ENCODE measurements around the gene RNPEP.
A peak's percentile ranks its signal among the peaks of the same experiment; 100 is the strongest.
"Not testable (repeated sequence)": the region's sequence is repeated elsewhere in the genome, so short reads cannot be mapped to it uniquely, and the experiment has no call there.

Gene RNPEP

DNA sequence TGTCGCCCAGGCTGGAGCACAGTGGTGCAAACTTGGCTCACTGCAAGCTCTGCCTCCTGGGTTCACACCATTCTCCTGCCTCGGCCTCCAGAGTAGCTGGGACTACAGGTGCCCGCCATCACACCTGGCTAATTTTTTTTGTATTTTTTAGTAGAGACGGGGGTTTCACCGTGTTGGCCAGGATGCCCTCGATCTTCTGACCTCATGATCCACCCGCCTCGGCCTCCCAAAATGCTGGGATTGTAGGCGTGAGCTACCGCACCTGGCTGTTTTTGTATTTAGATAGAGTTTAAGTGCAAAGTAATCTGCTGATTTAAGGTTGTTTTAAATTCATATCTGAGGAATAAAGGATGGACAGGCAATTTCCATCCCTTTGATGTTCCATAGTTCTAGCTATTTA is 20.1 kb upstream of the RNPEP start:
- not testable (repeated sequence) for DNase-seq

DNA sequence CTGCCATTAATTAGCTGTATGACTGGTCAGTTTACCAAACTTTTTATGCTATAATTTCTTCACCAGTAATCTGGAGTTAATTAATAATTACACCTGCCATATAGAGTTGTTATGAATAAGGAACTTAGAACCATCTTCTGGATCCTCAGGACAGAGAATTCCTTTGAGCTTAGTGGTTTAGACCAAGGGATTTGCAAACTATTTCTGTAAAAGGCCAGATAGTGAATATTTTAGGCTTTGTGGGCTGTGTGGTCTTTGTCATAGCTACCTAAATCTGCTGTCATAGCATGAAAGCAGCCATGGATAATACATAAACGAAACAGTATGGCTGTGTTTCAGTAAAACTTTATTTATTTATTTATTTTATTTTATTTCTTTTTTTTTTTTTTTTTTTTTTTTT is 18.2 kb upstream of the RNPEP start:
- no peak for DNase-seq

DNA sequence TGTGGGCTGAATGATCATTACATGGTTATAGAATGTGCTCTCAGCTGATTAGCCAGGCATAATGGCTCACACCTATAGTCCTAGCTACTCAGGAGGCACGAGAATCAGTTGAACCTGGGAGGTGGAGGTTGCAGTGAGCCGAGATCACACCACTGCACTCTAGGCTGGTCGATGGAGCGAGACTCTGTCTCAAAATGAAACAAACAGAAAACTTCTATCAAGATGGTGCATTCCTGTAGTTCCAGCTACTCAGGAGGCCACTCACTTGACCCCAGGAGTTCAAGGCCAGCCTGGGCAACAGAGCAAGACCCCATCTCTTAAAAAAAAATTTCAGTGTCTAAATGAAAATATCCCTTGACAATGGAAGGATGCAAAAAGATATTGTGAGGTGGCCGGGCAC is 16.3 kb upstream of the RNPEP start:
- DNase-seq, result no peak

DNA sequence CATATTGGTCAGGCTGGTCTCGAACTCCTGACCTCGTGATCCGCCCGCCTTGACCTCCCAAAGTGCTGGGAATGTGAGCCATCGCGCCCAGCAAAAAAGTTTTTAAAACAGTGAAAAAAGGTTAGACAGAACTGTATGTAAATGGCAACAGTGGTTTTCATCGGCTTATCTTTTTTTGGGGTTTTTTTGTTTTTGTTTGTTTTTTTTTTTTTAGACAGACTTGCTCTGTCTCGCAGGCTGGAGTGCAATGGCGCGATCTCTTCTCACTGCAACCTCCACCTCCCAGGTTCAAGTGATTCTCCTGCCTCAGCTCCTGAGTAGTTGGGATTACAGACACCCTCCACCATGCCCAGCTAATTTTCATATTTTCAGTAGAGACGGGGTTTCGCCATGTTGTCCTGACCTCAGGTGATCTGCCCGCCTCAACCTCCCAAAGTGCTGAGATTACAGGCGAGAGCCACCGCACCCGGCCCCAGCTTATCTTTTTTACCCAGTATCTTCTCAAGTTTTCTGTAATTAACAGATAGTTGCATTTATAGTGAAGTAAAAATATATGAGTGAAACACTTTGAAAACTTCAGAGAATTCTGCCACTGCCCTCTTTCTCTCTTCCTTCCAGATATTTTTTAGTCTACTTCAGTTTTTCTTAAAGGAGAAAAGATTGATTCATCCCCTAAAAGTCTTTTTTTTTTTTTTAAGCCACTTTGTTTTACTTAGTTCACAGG is 14.1 kb upstream of the RNPEP start:
- no peak for DNase-seq

DNA sequence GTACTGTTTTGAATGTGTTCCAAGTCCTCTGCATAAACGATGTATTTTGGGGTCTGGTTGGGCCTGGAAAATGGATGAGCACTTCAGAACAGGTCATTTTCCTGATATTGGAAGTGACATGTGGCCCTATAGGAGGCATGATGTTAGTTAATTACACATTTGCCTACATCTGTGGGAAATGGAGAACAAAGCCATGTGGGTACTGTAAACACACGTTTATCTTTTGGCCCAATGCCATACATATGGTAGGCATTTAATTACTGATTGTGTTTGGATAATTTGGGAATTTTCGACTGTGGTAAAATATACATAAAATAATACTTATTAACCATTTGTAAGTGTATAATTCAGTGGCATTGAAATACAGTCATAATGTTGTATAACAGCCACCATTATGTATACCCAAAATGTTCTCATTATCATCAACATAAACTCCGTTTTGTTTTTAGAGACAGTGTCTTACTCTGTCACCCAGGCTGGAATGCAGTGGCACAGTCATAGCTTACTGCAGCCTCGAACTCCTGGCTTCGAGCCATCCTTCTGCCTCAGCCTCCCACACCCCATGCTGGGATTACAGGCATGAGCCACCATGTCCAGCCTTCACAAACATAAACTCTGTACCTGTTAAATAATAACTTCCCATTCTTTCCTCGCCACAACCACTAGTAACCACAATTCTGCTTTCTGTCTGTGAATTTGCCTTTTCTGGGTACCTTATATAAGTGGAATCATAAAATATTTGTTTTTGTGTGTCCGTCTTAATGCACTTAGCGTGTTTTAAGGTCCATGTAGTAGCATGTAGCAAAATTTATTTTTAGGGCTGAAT is 11.9 kb upstream of the RNPEP start:
- DNase-seq, result no peak

DNA sequence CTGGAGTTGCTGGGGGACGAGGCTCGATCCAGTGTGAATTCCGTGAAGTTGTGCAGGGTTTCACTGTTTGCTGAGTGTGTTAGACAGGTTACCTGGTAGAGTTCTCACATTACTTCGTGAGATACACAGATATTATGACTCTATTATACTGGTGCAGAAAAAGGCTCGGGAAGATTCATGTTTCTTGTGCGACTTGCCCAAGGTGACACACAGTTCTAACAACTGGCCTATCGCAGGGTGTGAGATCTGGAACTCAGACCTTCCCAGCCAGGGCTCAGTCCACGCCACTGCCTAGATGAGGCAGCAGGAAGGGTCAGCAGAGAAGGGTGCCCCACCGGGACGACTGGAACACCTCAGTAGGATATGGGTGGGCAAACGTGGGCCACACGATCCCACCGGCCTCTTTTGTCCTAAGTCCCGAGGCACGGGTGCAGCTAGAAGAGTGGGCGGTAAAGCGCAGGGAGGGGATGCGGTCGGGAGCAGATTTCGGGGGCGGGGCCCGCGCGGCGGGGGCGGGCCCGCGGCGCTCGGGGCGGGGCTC is 296 bp upstream of the RNPEP start:
- peak; percentile 40 for DNase-seq

GRCh38 chr1:201983380-201983805 is 945 bp downstream of the RNPEP start:
- DNase-seq, result no peak

DNA sequence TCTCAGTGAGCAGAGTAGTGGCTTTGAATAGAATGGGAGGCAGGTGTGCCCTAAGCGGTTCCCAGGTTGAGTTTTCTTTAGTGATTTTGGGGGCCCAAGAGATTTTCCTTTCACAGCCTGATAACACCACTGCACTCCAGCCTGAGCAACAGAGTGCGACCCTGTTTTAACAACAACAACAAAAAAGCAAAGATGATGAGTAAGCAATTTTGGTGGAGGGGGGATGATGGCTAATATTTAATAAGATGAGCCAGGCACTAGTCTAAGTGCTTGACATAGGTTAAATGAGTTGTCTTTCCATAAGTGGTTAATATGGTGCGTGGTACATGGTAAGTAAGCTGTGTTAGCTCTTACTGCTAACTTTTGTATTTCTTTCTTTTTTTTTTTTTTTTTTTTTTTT is 2.0 kb downstream of the RNPEP start:
- no peak for DNase-seq

GRCh38 chr1:201985355-201985754 is 2.9 kb downstream of the RNPEP start:
- no peak for DNase-seq

DNA sequence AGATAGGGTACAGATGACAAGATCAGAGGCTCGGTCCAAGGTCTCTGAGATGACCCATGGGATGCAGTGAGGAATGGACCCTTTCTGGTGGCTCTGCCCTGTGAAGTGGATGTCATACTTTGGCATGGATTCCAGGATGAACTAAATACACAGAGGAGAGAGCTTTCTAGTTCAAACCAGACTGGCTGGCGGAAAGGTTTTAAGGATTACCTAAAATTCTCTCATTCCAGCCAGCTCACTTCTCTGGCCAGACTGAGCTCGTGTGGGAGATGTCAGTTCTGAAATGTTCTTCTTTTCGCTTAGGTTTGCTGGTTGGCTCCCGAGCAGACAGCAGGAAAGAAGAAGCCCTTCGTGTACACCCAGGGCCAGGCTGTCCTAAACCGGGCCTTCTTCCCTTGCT is 6.2 kb downstream of the RNPEP start:
- DNase-seq, result no peak

DNA sequence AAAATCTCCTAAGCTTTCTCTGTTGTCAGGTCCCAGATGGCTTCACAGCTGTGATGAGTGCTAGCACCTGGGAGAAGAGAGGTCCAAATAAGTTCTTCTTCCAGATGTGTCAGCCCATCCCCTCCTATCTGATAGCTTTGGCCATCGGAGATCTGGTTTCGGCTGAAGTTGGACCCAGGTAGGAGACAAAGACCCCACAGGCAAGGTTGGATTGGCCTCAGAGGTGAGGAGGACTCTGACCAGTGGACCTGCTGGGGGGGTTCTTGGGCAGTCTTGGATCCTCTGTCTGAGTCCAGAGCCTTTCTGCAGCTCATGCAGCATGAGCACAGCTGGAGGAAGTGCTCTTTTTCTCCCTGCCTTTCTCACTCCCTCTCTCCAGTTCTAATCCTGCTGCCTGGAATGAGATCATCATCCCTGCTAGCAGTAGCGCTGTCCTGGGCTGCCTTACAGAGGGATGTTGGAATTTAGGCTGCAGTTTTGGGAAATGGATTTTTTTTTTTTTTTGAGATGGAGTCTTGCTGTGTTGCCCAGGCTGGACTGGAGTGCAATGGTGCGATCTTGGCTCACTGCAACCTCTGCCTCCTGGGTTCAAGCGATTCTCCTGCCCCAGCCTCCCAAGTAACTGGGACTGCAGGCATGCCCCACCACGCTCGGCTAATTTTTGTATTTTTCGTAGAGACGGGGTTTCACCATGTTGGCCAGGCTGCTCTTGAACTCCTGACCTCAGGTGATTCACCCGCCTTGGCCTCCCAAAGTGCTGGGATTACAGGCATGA is 7.1 kb downstream of the RNPEP start:
- DNase-seq, result no peak

- no peak for DNase-seq
Observed at GRCh38 chr1:201990427-201990826, 8.0 kb downstream of the RNPEP start.

DNA sequence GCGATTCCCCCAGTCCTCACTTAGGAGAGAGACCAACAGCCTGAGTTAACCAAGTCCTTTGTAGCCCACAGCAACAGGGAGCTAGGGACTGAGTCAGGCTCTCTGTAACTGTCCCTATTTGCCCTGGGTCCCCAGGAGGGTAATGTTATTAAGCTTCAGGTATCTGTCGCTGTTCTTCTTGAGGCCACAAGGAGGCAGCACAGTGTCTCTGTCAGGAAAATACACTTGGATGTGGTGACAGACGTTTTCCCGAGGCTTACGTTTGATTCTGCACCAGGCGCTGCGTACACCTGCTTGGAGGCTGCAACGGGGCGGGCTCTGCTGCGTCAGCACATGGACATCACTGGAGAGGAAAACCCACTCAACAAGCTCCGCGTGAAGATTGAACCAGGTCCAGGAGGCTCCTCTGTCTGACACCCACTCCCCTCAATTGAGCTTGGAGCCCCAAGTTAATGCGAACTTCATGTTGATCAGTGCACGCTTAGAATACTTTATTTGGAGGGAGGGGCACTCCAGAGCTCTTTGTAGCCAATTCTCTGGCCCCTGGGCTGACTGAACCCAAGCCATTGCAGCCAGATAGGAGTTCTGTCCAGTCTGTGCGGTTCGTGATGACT is 17.3 kb downstream of the RNPEP start:
- DNase-seq, result peak; percentile 77

GRCh38 chr1:202002507-202002906 is 20.1 kb downstream of the RNPEP start:
- no peak for DNase-seq

DNA sequence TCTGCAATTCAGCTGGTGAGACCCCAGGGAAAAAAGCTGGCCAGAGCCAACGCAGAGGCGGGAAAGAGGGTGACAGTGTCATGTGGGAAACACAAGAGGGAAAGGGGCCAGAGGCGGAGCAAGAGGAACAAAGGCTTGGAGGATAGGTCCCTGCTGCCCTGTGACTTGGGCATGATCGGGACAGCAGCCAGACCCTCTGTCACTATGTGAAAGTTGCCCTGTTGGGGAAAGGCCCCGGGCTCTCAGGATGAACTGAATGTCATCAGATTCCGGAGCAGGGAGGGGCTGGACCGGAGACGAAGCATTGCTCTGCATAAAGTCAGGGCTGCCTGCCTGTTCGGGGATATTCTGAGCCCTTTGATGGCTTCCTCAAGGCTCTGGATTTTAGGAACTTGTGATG is 22.3 kb downstream of the RNPEP start:
- DNase-seq, result no peak

GRCh38 chr1:202005958-202006357 is 23.5 kb downstream of the RNPEP start:
- DNase-seq, result no peak

DNA sequence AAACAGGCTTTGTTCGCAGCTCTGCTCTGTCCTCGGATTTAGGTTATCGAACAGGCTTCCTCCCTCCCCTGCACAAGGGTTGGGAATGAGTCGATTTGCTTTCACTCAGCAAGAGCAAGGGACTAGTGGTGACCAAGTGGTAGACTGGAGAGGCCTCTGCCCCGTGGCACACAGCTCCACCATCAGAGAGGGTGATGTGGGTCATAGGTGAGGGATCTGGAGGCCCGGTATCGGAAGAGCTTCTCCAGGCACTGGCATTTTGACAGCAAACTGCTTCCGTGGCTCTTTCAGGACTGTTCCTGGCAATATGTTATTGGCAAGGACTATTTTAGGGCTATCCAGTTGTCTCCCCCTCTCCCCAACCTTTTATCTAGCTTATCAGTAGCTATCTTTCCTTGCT is 24.9 kb downstream of the RNPEP start:
- DNase-seq, result no peak

DNA sequence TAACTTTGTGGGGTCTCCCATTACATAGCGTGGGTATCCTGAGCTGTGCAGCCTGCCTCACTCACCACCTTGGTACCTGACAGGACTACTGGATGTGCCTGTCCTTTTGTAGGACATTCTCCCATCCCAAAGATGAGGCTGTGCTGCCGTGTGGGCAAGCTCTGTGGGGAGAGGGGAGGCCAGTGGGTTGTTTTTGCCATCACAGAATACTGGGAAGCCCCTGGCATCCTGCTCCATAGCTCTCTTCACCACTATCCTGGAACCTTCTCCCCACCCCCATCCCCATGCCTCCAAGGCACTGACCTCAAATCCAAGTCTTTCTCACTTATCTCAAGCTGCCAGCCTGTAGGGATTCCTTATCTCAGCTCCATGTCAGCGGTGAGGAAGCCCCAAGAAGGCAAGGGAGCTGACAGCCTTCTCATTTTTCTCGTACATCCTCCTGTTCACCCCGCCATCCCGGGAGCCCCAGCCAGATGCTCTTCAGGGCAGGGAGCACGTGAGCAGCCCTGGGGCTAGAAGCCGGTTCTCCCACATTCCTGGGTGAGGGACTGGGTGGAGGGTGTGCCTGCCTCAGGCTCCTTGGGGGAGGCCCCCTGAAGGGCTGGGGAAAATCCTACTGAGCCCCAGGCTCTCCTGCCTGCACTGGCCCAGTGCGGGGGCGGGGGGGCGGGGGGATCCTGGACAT is 25.5 kb downstream of the RNPEP start:
- DNase-seq, result peak; percentile 82

DNA sequence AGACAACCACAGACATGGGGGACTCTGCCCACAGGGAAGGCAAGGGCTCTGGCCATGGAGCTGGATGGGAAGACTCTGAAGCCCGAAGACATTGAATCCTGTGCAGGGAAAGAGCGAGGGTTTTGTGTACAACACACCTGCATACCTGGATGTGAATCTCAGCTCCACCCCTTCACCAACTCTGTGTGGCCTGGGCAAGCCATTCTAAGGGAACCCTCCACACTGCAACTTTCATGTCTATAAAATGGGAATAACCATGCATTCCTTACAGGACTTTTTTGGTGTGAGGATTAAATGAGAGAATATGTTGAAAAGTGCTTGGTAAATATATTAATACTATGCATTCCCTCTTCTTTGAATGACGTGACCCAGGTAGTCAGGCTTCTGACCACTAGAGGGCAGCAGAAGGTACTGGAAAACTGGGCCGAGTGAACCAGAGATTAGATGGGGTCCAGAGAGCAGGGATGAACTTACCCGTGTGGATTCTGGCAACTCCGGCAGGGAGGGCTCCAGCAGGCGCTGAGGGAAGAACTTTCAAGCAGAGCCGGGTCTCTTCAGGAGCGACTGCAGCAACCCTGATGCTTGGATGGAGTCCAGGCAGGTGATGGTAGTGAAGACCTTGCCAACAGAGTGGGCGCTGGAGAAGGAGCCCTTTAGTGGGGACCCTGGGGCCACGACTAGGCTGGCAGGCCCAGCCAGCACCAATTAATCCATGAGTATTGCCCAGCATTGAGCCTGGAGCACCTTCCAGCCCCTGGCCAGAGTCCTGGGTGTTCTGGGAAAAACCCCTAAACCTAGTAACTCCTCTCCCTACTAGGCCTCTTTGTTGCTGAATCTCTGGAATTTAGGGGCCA is 27.1 kb downstream of the RNPEP start:
- DNase-seq, result peak; percentile 84

GRCh38 chr1:202010180-202011015 is 27.9 kb downstream of the RNPEP start, which contains the start of gene ELF3:
ELF3 (plus strand) TSS chr1:202010587; CDS start chr1:202011137, 550 bp downstream.
- DNase-seq, result peak; percentile 100
